T-helper 9 cell (primary cell): ENCODE results near the gene EIF1AY.
"Not testable (repeated sequence)": the region's sequence is repeated elsewhere in the genome, so short reads cannot be mapped to it uniquely, and the experiment has no call there.

Source experiments
- DNase-seq: peaks from one replicate; pipeline ENCODE4 v3.0.0-alpha.2; 2020
- total RNA-seq, 2 donors: gene quantifications; one replicate each; lab custom pipeline; 2026; lab: John Stamatoyannopoulos, UW

Gene EIF1AY
- total RNA-seq, result 0 reads per million in 2 donors

DNA sequence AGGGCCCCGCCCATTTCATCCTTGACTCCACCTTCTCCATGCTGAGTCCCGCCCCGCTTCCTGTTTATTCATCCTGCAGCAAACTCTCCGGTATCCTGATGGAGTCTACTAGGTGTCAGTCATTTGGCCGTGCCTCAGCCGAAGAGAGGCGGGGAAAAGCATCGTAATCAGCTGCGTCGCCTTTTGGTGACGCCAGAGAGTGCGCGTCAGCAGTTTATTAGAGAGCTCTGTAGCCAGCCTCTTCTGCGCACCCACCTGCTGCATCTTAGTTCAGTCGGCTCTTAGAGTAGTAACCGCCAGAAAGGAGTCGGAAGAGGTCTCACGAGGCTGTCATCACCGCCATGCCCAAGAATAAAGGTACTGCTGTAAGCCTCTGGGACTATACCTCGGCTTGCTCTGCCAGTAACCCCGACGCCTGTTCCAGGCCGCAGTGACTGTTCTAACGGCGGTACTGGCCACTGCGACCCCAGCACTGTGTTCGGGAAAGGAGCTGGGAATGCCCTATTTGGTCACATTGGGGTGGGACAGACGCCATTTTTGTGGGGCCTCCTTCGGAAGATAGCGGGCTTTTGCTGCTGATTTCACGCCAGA, at the start of gene EIF1AY:
EIF1AY (plus strand) TSS at position 246 of the 591 bp plus-strand sequence; CDS start at position 342, 96 bp downstream.
- DNase-seq, result no peak

GRCh38 chrY:20528435-20528834, 47.1 kb upstream of the EIF1AY start:
- no peak for DNase-seq

DNA sequence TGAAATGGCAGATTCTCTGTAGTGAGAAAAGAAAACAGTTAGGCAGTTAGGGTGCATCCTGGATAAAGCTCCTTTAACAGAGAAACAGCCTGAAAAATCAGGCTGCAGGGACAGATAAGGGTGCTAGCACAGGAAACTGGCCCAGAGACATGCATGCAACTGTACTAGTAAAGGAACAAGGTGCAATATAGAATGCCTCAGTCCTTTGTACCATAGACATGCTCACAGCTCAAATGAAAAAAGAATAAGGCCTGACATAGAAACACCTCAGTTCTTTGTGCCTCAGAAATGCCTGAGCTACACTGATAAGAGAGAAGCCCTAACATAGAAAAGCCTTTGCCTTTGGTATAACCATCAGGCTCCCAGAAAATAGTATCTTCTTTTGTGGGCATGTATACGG, 37.4 kb upstream of the EIF1AY start:
- no peak for DNase-seq

- no peak for DNase-seq
These were observed 36.6 kb upstream of the EIF1AY start for GRCh38 chrY:20538933-20539332.

GRCh38 chrY:20544451-20544960, 31.1 kb upstream of the EIF1AY start:
- no peak for DNase-seq

- DNase-seq, result no peak
These were observed 29.5 kb upstream of the EIF1AY start for GRCh38 chrY:20546071-20546470.

GRCh38 chrY:20549289-20549688, 26.3 kb upstream of the EIF1AY start:
- DNase-seq, result no peak

- DNase-seq, result no peak
These were observed 23.7 kb upstream of the EIF1AY start for GRCh38 chrY:20551840-20552239.

DNA sequence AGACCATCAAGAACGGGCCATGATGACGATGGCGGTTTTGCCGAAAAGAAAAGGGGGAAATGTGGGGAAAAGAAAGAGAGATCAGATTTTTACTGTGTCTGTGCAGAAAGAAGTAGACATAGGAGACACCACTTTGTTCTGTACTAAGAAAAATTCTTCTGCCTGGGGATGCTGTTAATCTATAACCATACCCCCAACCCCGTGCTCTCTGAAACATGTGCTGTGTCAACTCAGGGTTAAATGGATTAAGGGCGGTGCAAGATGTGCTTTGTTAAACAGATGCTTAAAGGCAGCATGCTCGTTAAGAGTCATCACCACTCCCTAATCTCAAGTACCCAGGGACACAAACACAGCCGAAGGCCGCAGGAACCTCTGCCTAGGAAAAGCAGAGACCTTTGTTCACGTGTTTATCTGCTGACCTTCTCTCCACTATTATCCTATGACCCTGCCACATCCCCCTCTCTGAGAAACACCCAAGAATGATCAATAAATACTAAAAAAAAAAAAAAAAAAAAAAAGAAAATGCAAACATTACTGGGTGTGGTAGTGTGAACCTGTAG, 22.7 kb upstream of the EIF1AY start:
- DNase-seq, result not testable (repeated sequence)

- DNase-seq, result no peak
These were observed 19.8 kb upstream of the EIF1AY start for GRCh38 chrY:20555820-20556219.

DNA sequence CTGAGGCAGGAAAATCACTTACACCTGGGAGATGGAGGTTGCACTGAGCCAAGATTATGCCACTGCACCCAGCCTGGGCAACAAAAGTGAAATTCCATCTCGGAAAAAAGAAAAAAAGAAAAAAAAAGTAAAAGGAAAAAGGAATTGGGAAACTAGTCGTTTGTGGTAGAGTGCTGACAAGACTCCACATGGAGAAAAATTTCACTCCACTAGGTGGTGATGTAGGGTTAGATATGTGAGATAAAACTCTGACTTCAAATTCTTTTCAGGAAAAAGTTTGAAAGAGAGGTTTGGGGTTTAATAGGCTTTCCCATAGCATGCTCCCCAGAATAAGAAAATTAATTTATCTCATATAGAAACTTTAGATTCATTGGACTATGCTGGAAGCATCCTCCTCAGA, 16.9 kb upstream of the EIF1AY start:
- no peak for DNase-seq

GRCh38 chrY:20559873-20560512, 15.6 kb upstream of the EIF1AY start:
- no peak for DNase-seq

GRCh38 chrY:20571306-20571705, 4.3 kb upstream of the EIF1AY start:
- DNase-seq, result no peak

- no peak for DNase-seq
These were observed 930 bp downstream of the EIF1AY start for GRCh38 chrY:20576506-20576905.

- DNase-seq, result no peak
These were observed 2.6 kb downstream of the EIF1AY start for GRCh38 chrY:20578206-20578605.

DNA sequence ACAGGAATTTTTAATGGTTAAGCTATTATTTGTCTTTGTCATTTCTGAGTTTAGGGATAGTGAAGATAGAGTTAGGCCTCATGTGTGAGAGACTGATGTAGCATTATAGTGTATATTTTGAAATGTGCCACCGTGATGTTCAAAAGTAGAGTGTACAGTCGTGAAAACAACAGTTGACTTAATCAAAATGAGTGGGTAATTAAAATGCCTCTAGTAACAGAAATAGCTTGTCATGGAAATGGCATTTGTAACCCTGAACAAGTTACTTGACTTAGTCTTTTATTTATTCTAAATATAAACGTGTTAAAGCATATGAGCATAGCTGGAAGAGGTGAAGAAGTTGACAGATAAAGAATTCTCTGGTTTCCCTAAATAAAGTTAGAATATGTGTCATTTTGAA, 6.1 kb downstream of the EIF1AY start:
- no peak for DNase-seq

- no peak for DNase-seq
These were observed 10.6 kb downstream of the EIF1AY start for GRCh38 chrY:20586161-20586560.
